SK-N-SH (cell line): Measurements from ENCODE around the gene MAF.

Source experiments
- CTCF ChIP-seq: fragments of 200-600 bp; sonication (generic); IDR thresholded peaks from 2 replicates; pipeline ENCODE4 v1.6.1; 2017; ENCODE audit warnings: antibody characterized with exemption, mild to moderate bottlenecking, moderate library complexity
- EP300 ChIP-seq, 2 experiments: IDR thresholded peaks; 2 replicates each; pipeline versions ENCODE4 v1.4.0 to v1.6.1; 2012; ENCODE audit warnings: borderline replicate concordance in 1 of 2, low read depth in 1 of 2, low read length in 1 of 2
- GABPA ChIP-seq: IDR thresholded peaks from 2 replicates; pipeline ENCODE4 v1.4.0; 2012; ENCODE audit warnings: low read depth, mild to moderate bottlenecking
- GATA2 ChIP-seq: sonication (generic); formaldehyde crosslinking; IDR thresholded peaks from 2 replicates; pipeline ENCODE4 v1.5.0; 2020; ENCODE audit warnings: mild to moderate bottlenecking, missing genetic modification reagents
- JUND ChIP-seq: IDR thresholded peaks from 2 replicates; pipeline ENCODE4 v1.4.0; 2012
- NRF1 ChIP-seq: IDR thresholded peaks from 2 replicates; pipeline ENCODE4 v1.6.1; 2012; ENCODE audit warnings: low read depth, mild to moderate bottlenecking, low read length
- POLR2AphosphoS5 ChIP-seq: IDR thresholded peaks from 2 replicates; pipeline ENCODE4 v1.6.1; 2012; ENCODE audit warnings: low read depth, low read length
- RAD21 ChIP-seq: IDR thresholded peaks from 2 replicates; pipeline ENCODE4 v1.6.1; 2012; ENCODE audit warnings: mild to moderate bottlenecking, low read length
- RFX5 ChIP-seq: IDR thresholded peaks from 2 replicates; pipeline ENCODE4 v1.6.1; 2012; ENCODE audit warnings: mild to moderate bottlenecking, improper control_type of control experiment, low read length
- TAF1 ChIP-seq: IDR thresholded peaks from 2 replicates; pipeline ENCODE4 v1.6.1; 2012; ENCODE audit warnings: low read depth, mild to moderate bottlenecking, low read length, moderate library complexity, borderline replicate concordance
- TEAD4 ChIP-seq: IDR thresholded peaks from 2 replicates; pipeline ENCODE4 v1.4.0; 2012; ENCODE audit warnings: mild to moderate bottlenecking, borderline replicate concordance; ENCODE audit not compliant: insufficient read depth
- USF2 ChIP-seq: fragments of 150-350 bp; IDR thresholded peaks from 2 replicates; pipeline ENCODE4 v1.6.1; 2017; ENCODE audit warnings: antibody characterized with exemption, low read length, low read depth, borderline replicate concordance

- TF ChIP-seq USF2: no peak
- TF ChIP-seq RFX5: no peak
- TF ChIP-seq CTCF: no peak
- no peak for TF ChIP-seq JUND
- TF ChIP-seq POLR2AphosphoS5: no peak
- TF ChIP-seq TAF1: no peak
- no peak for TF ChIP-seq EP300 (IDR thresholded peaks at IDR 0.05; ENCODE audit: borderline replicate concordance in 1 of 2, low read depth in 1 of 2, low read length in 1 of 2)
- no peak for TF ChIP-seq RAD21
- TF ChIP-seq TEAD4: no peak
- no peak for TF ChIP-seq GABPA
- TF ChIP-seq NRF1: no peak
- no peak for TF ChIP-seq GATA2 (CRISPR knock-in tag)
These were observed 25.2 kb upstream of the MAF start for GRCh38 chr16:79625738-79626137.
